SK-N-SH (cell line): ENCODE measurements around the gene CHAF1A. TPM values are rescaled to one million over a fixed set of nuclear protein-coding genes. Genes with fewer than 3 reads are reported as not detected.
A peak's percentile ranks its signal among the peaks of the same experiment; 100 is the strongest.

Experiments
- CTCF ChIA-PET: fragments of 300-600, 350-600 bp; formaldehyde crosslinking; extraction: SDS; loops from one replicate; lab custom pipeline; 2021; lab: Yijun Ruan, JAX
- POLR2A ChIA-PET: fragments of 350-600 bp; sonication (Branson Sonifier 250); formaldehyde crosslinking; extraction: SDS; loops from one replicate; lab custom pipeline; 2020; ENCODE audit warnings: antibody characterized with exemption, inconsistent platforms; lab: Yijun Ruan, JAX
- DNase-seq: peaks from one replicate; pipeline ENCODE4 v3.0.0; 2012
- H2AFZ ChIP-seq: fragments of 200-600 bp; sonication (generic); 2 replicates; pipeline ENCODE4 v1.8.1; 2016; ENCODE audit warnings: antibody characterized with exemption, mild to moderate bottlenecking, low read depth
- H3F3A ChIP-seq: fragments of 200-600 bp; sonication (generic); replicated peaks from 2 replicates; pipeline ENCODE3; 2016; ENCODE audit warnings: antibody characterized with exemption, mild to moderate bottlenecking; ENCODE audit not compliant: insufficient read depth
- H3K27ac ChIP-seq, 2 experiments: fragments of 200-500 bp in 1 of 2; fragments of 200-600 bp in 1 of 2; sonication (Bioruptor generic) in 1 of 2; sonication (generic), shearing (Covaris generic) in 1 of 2; 2 replicates each; pipeline versions ENCODE4 v1.5.1 to v1.6.1; 2014 to 2016; ENCODE audit warnings: low read depth in 2 of 2, inconsistent platforms in 1 of 2, low read length in 1 of 2, mild to moderate bottlenecking in 1 of 2, mixed read lengths in 1 of 2
- H3K27me3 ChIP-seq: fragments of 200-600 bp; sonication (generic), shearing (Covaris generic); 2 replicates; pipeline ENCODE4 v1.6.1; 2016; ENCODE audit warnings: mixed run types; ENCODE audit not compliant: insufficient read depth
- H3K36me3 ChIP-seq, 2 experiments: fragments of 200-500 bp in 1 of 2; fragments of 200-600 bp in 1 of 2; sonication (Bioruptor generic) in 1 of 2; sonication (generic) in 1 of 2; replicated peaks in 1 of 2; 2 replicates each; pipeline versions ENCODE3 to v1.5.1; 2014 to 2016; ENCODE audit warnings: low read length in 1 of 2, mild to moderate bottlenecking in 1 of 2; ENCODE audit not compliant: insufficient read depth in 2 of 2, control insufficient read depth in 1 of 2
- H3K4me1 ChIP-seq, 2 experiments: fragments of 200-500 bp in 1 of 2; fragments of 200-600 bp in 1 of 2; sonication (Bioruptor generic) in 1 of 2; sonication (generic), shearing (Covaris generic) in 1 of 2; 2 replicates each; pipeline versions ENCODE4 v1.5.1 to v1.6.1; 2014 to 2016; ENCODE audit warnings: low read depth in 1 of 2, low read length in 1 of 2, mixed run types in 1 of 2; ENCODE audit not compliant: insufficient read depth in 2 of 2, control insufficient read depth in 1 of 2
- H3K4me2 ChIP-seq: fragments of 200-600 bp; sonication (generic), shearing (Covaris generic); 2 replicates; pipeline ENCODE4 v1.6.1; 2017; ENCODE audit warnings: mixed run types
- H3K4me3 ChIP-seq, 2 experiments: fragments of 200-500 bp in 1 of 2; fragments of 200-600 bp in 1 of 2; sonication (Bioruptor generic) in 1 of 2; sonication (generic), shearing (Covaris generic) in 1 of 2; 2 replicates each; pipeline versions ENCODE4 v1.5.1 to v1.8.1; 2014 to 2016; ENCODE audit warnings: low read depth in 2 of 2, inconsistent platforms in 1 of 2, low read length in 1 of 2, mild to moderate bottlenecking in 1 of 2, mixed read lengths in 1 of 2, moderate library complexity in 1 of 2
- H3K79me2 ChIP-seq: fragments of 200-600 bp; sonication (generic); 2 replicates; pipeline ENCODE4 v1.8.1; 2017; ENCODE audit warnings: mild to moderate bottlenecking; ENCODE audit not compliant: insufficient read depth
- H3K9ac ChIP-seq: fragments of 200-600 bp; sonication (generic); 2 replicates; pipeline ENCODE4 v1.6.1; 2017; ENCODE audit warnings: mixed run types
- H3K9me2 ChIP-seq: fragments of 200-600 bp; sonication (generic); 2 replicates; pipeline ENCODE4 v1.6.1; 2017; ENCODE audit warnings: mixed run types
- H3K9me3 ChIP-seq: fragments of 200-600 bp; sonication (generic); 2 replicates; pipeline ENCODE4 v1.6.1; 2017; ENCODE audit warnings: mixed run types, mild to moderate bottlenecking, moderate library complexity
- H4K20me1 ChIP-seq: fragments of 200-600 bp; sonication (generic); 2 replicates; pipeline ENCODE4 v1.6.1; 2017; ENCODE audit warnings: mild to moderate bottlenecking, mixed run types; ENCODE audit not compliant: insufficient read depth
- CHD2 ChIP-seq: fragments of 150-350 bp; IDR thresholded peaks from 2 replicates; pipeline ENCODE4 v1.6.1; 2018; ENCODE audit warnings: low read length; ENCODE audit not compliant: partially characterized antibody
- CTCF ChIP-seq: fragments of 200-600 bp; sonication (generic); IDR thresholded peaks from 2 replicates; pipeline ENCODE4 v1.6.1; 2017; ENCODE audit warnings: antibody characterized with exemption, mild to moderate bottlenecking, moderate library complexity
- ELF1 ChIP-seq: IDR thresholded peaks from 2 replicates; pipeline ENCODE4 v1.4.0; 2012
- FOXM1 ChIP-seq: IDR thresholded peaks from 2 replicates; pipeline ENCODE4 v1.4.0; 2012; ENCODE audit warnings: low read depth, mild to moderate bottlenecking
- GABPA ChIP-seq: IDR thresholded peaks from 2 replicates; pipeline ENCODE4 v1.4.0; 2012; ENCODE audit warnings: low read depth, mild to moderate bottlenecking
- MAX ChIP-seq: IDR thresholded peaks from 2 replicates; pipeline ENCODE4 v1.4.0; 2012; ENCODE audit warnings: low read depth
- MEF2A ChIP-seq: IDR thresholded peaks from 2 replicates; pipeline ENCODE4 v1.4.0; 2012; ENCODE audit warnings: low read depth, borderline replicate concordance
- NFIC ChIP-seq: IDR thresholded peaks from 2 replicates; pipeline ENCODE4 v1.4.0; 2012; ENCODE audit warnings: borderline replicate concordance
- NRF1 ChIP-seq: IDR thresholded peaks from 2 replicates; pipeline ENCODE4 v1.6.1; 2012; ENCODE audit warnings: low read depth, mild to moderate bottlenecking, low read length
- POLR2AphosphoS5 ChIP-seq: IDR thresholded peaks from 2 replicates; pipeline ENCODE4 v1.6.1; 2012; ENCODE audit warnings: low read depth, low read length
- RAD21 ChIP-seq: IDR thresholded peaks from 2 replicates; pipeline ENCODE4 v1.6.1; 2012; ENCODE audit warnings: mild to moderate bottlenecking, low read length
- RCOR1 ChIP-seq: fragments of 150-350 bp; IDR thresholded peaks from 2 replicates; pipeline ENCODE4 v1.6.1; 2017; ENCODE audit warnings: antibody characterized with exemption, low read length
- SMC3 ChIP-seq: IDR thresholded peaks from 2 replicates; pipeline ENCODE4 v1.6.1; 2012; ENCODE audit warnings: low read depth, low read length, improper control_type of control experiment
- TAF1 ChIP-seq: IDR thresholded peaks from 2 replicates; pipeline ENCODE4 v1.6.1; 2012; ENCODE audit warnings: low read depth, mild to moderate bottlenecking, low read length, moderate library complexity, borderline replicate concordance
- TCF12 ChIP-seq: IDR thresholded peaks from 2 replicates; pipeline ENCODE4 v1.4.0; 2012
- ZBTB33 ChIP-seq: IDR thresholded peaks from 2 replicates; pipeline ENCODE4 v1.4.0; 2012; ENCODE audit warnings: low read depth, borderline replicate concordance
- WGBS: methylation state at CpG from one replicate; pipeline ENCODE4 v1.1.6; 2017; ENCODE audit warnings: low lambda C conversion rate; 5-methylcytosine and 5-hydroxymethylcytosine counted together
- polyA plus RNA-seq, 3 experiments: library from polyadenylated mRNA; depleted of rRNA; stranded (reverse); fragments of >200 nt; gene quantifications; 2 replicates each; pipeline ENCODE4 v1.2.3, GENCODE V29; 2012

The CHAF1A gene
- polyA plus RNA-seq, 1 of the 3 experiments (the other 2 are of a cell fraction) = 18.0 TPM

- ChIA-PET POLR2A (no interaction called here), CTCF (interaction anchor here (0.6 to 8.5 kb wide), 5 partner anchors 9 to 33 kb away, joined by 3 to 84 read pairs (median 6); partner anchors contain the start of gene SH3GL1)
- peaks cover 3% of the 10 kb centered on the region for H3F3A ChIP-seq
- H3K9ac ChIP-seq = no peak overlapping the region
- WGBS = 78% methylated on average over 4 of the region's 13 CpGs
- peaks cover 0 to 25% of the 10 kb centered on the region in 2 experiments for H3K36me3 ChIP-seq
- peaks cover 7 to 30% of the 10 kb centered on the region in 2 experiments; a peak in 2 of 4 replicates for H3K4me1 ChIP-seq
- peaks cover 56% of the 10 kb centered on the region for H3K79me2 ChIP-seq
- no peak for TF ChIP-seq FOXM1
- no peak for TF ChIP-seq POLR2AphosphoS5
- no peak for TF ChIP-seq NRF1
- TF ChIP-seq SMC3 = no peak
- TF ChIP-seq, all 33 proteins: peak for 0
- H2AFZ ChIP-seq = no peak overlapping the region
- no peaks in the 10 kb centered on the region for H3K27me3 ChIP-seq
- H3K4me2 ChIP-seq = no peak overlapping the region
- no peaks in the 10 kb centered on the region for H3K9me2 ChIP-seq
- no peak for DNase-seq
- H3K4me3 ChIP-seq = no peak overlapping the region
- no peaks in the 10 kb centered on the region for H3K9me3 ChIP-seq
- peak overlapping the region in 1 of 2 experiments; percentile 64; a peak in 1 of 4 replicates for H3K27ac ChIP-seq
- peaks cover 11% of the 10 kb centered on the region; the same call in 1 of the 2 replicates for H4K20me1 ChIP-seq
Measured at GRCh38 chr19:4367781-4368127, 34.7 kb upstream of the CHAF1A start.

GRCh38 chr19:4368128-4368820 lies 34.2 kb upstream of the CHAF1A start:
- Histone ChIP-seq H3F3A (peaks cover 3% of the 10 kb centered on the region), H3K27ac (peak overlapping the region in 1 of 2 experiments; percentile 64; a peak in 1 of 4 replicates), H3K79me2 (peaks cover 61% of the 10 kb centered on the region), H4K20me1 (peaks cover 11% of the 10 kb centered on the region; the same call in 1 of the 2 replicates), H3K9me2 (no peaks in the 10 kb centered on the region), H3K4me3 (no peak overlapping the region), H3K9ac (no peak overlapping the region), H3K9me3 (no peaks in the 10 kb centered on the region), H3K36me3 (peaks cover 0 to 20% of the 10 kb centered on the region in 2 experiments), H3K27me3 (no peaks in the 10 kb centered on the region), H2AFZ (no peak overlapping the region), H3K4me1 (peaks cover 7 to 35% of the 10 kb centered on the region in 2 experiments; a peak in 2 of 4 replicates)
- no peak for DNase-seq
- WGBS = 58% methylated on average over 8 of the region's 19 CpGs
- POLR2A ChIA-PET = no interaction called here
- TF ChIP-seq RCOR1 (no peak), ELF1 (no peak), NFIC (peak; percentile 54; the same call in 1 of the 2 replicates), TAF1 (no peak), CHD2 (peak; percentile 11)
- TF ChIP-seq, all 33 proteins: peak for 2
- CTCF ChIA-PET = interaction anchor here (0.6 to 8.5 kb wide), 4 partner anchors 8 to 32 kb away, joined by 3 to 84 read pairs (median 6); partner anchors contain the start of gene SH3GL1
- H3K4me2 ChIP-seq = no peak overlapping the region

- ChIA-PET POLR2A (no interaction called here), CTCF (interaction anchor here (0.8 to 1.8 kb wide), 4 partner anchors 12 to 23 kb away, joined by 3 to 10 read pairs (median 4); no protein-coding TSS in a partner anchor)
- H2AFZ ChIP-seq = no peak overlapping the region
- no peak overlapping the region for H3K4me3 ChIP-seq
- no peaks in the 10 kb centered on the region for H3K27me3 ChIP-seq
- H3K27ac ChIP-seq = peak overlapping the region in 1 of 2 experiments; percentile 22; a peak in 1 of 4 replicates
- WGBS = 93% methylated on average over 16 of the region's 25 CpGs
- H3F3A ChIP-seq = peaks cover 3% of the 10 kb centered on the region
- H4K20me1 ChIP-seq = peaks cover 11% of the 10 kb centered on the region; the same call in 1 of the 2 replicates
- peaks cover 71% of the 10 kb centered on the region for H3K79me2 ChIP-seq
- H3K4me2 ChIP-seq = no peak overlapping the region
- no peak for DNase-seq
- H3K4me1 ChIP-seq = peaks cover 9 to 45% of the 10 kb centered on the region in 2 experiments; a peak in 3 of 4 replicates
- H3K36me3 ChIP-seq = peaks cover 0 to 15% of the 10 kb centered on the region in 2 experiments
- H3K9me2 ChIP-seq = no peaks in the 10 kb centered on the region
- no peaks in the 10 kb centered on the region for H3K9me3 ChIP-seq
- no peak overlapping the region for H3K9ac ChIP-seq
- no peak for TF ChIP-seq RAD21
- TF ChIP-seq MEF2A = no peak
- no peak for TF ChIP-seq CHD2
- TF ChIP-seq CTCF = no peak
- no peak for TF ChIP-seq ZBTB33
- TF ChIP-seq MAX = no peak
- no peak for TF ChIP-seq TCF12
- no peak for TF ChIP-seq GABPA
- no peak for TF ChIP-seq NRF1
Measured at GRCh38 chr19:4369109-4369887, 33.1 kb upstream of the CHAF1A start.
